Measurements from ENCODE around the gene KCNK6. TPM values are rescaled to one million over a fixed set of nuclear protein-coding genes. Genes with fewer than 3 reads are reported as not detected.
A peak's percentile ranks its signal among the peaks of the same experiment; 100 is the strongest.

The KCNK6 gene
- total and polyA plus RNA-seq, 5 donors = 2.2 to 3.0 (median 2.7) TPM

- Histone ChIP-seq H3K27me3 (ENCODE audit: control insufficient read depth, insufficient read depth) (no peaks in the 10 kb centered on the region), H3K9me3 (ENCODE audit: control insufficient read depth, low read length) (no peaks in the 10 kb centered on the region), H3K27ac (ENCODE audit: low read length) (peak overlapping the region; percentile 31), H3K4me1 (ENCODE audit: control insufficient read depth, insufficient read depth, low read length) (peaks cover 5% of the 10 kb centered on the region), H3K4me3 (ENCODE audit: low read length) (no peak overlapping the region)
- intact Hi-C loops (cut with DNase I) = no loop called here
- no peak for DNase-seq
- 71% methylated on average over 3 of the region's 3 CpGs for WGBS
- no peak for ATAC-seq
Observed at GRCh38 chr19:38376576-38376975, 56.9 kb downstream of the KCNK6 start.

DNA sequence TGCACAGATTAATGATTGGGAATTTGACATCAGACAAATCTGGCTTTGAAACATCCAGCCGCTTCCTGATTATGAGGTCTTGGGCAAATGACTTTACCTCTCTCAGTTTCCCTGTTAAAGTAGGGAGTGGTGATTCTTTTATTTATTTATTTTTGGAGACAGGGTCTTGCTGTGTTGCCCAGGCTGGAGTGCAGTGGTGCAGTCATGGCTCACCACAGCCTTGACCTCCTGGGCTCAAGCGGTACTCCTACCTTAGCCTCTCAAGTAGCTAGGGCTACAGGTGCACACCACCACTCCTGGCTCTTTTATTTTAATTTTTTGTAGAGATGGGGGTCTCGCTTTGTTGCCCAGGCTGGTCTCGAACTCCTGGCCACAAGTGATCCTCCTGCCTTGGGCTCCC lies 57.4 kb downstream of the KCNK6 start:
- no peaks in the 10 kb centered on the region for H3K9me3 ChIP-seq (ENCODE audit: control insufficient read depth, low read length)
- no peak for ATAC-seq
- peaks cover 5% of the 10 kb centered on the region for H3K4me1 ChIP-seq (ENCODE audit: control insufficient read depth, insufficient read depth, low read length)
- H3K4me3 ChIP-seq (ENCODE audit: low read length) = no peak overlapping the region
- no peak overlapping the region for H3K27ac ChIP-seq (ENCODE audit: low read length)
- intact Hi-C loops (cut with DNase I) = no loop called here
- no peaks in the 10 kb centered on the region for H3K27me3 ChIP-seq (ENCODE audit: control insufficient read depth, insufficient read depth)
- 98% methylated on average over 4 of the region's 4 CpGs for WGBS
- DNase-seq = no peak

- 95% methylated on average over 10 of the region's 10 CpGs for WGBS
- Histone ChIP-seq H3K4me3 (ENCODE audit: low read length) (no peak overlapping the region), H3K27me3 (ENCODE audit: control insufficient read depth, insufficient read depth) (no peaks in the 10 kb centered on the region), H3K4me1 (ENCODE audit: control insufficient read depth, insufficient read depth, low read length) (peaks cover 5% of the 10 kb centered on the region), H3K9me3 (ENCODE audit: control insufficient read depth, low read length) (no peaks in the 10 kb centered on the region), H3K27ac (ENCODE audit: low read length) (no peak overlapping the region)
- ATAC-seq (no peak), DNase-seq (peak in 1 of 3 donors; percentile 7)
- intact Hi-C loops (cut with DNase I) = no loop called here
Observed at GRCh38 chr19:38378866-38379265, 59.2 kb downstream of the KCNK6 start.

- H3K9me3 ChIP-seq (ENCODE audit: control insufficient read depth, low read length) = no peaks in the 10 kb centered on the region
- H3K27ac ChIP-seq (ENCODE audit: low read length) = no peak overlapping the region
- H3K27me3 ChIP-seq (ENCODE audit: control insufficient read depth, insufficient read depth) = no peaks in the 10 kb centered on the region
- H3K4me1 ChIP-seq (ENCODE audit: control insufficient read depth, insufficient read depth, low read length) = peaks cover 2% of the 10 kb centered on the region
- intact Hi-C loops (cut with DNase I) = no loop called here
- peak in 1 of 3 donors; percentile 19 for DNase-seq
- no peak overlapping the region for H3K4me3 ChIP-seq (ENCODE audit: low read length)
- 86% methylated on average over 9 of the region's 9 CpGs for WGBS
- no peak for ATAC-seq
Observed at GRCh38 chr19:38381138-38381537, 61.5 kb downstream of the KCNK6 start.

Other genes starting within 250 kb of the KCNK6 start
- under 1 TPM in 1 of 4 donors, not detected in 3; 0.36 TPM for gene DPF1, start 95.6 kb upstream of the KCNK6 start, total RNA-seq
- 0.09 TPM for gene DPF1, start 95.6 kb upstream of the KCNK6 start, polyA plus RNA-seq
- 10 to 100 TPM; 13.3 to 29.0 (median 21.7) TPM for gene PPP1R14A, start 63.5 kb upstream of the KCNK6 start, total RNA-seq
- gene PPP1R14A, start 63.5 kb upstream of the KCNK6 start, polyA plus RNA-seq = 51.1 TPM
- gene SPINT2, start 55.3 kb upstream of the KCNK6 start, total RNA-seq = 10 to 100 TPM in 3 of 4 donors, 1 to 10 TPM in 1; 9.0 to 16.6 (median 12.2) TPM
- 5.7 TPM for gene SPINT2, start 55.3 kb upstream of the KCNK6 start, polyA plus RNA-seq
- gene C19orf33, start 15.6 kb upstream of the KCNK6 start, total RNA-seq = under 1 TPM in 2 of 4 donors, not detected in 2; 0.57 to 0.89 TPM
- gene C19orf33, start 15.6 kb upstream of the KCNK6 start, polyA plus RNA-seq = 4.3 TPM
- 10 to 100 TPM; 15.9 to 24.4 (median 19.9) TPM for gene YIF1B, start 3.9 kb upstream of the KCNK6 start, total RNA-seq
- 25.7 TPM for gene YIF1B, start 3.9 kb upstream of the KCNK6 start, polyA plus RNA-seq
- 1 to 10 TPM; 1.2 to 2.0 (median 1.6) TPM for gene CATSPERG, start 16.0 kb downstream of the KCNK6 start, total RNA-seq
- 1.4 TPM for gene CATSPERG, start 16.0 kb downstream of the KCNK6 start, polyA plus RNA-seq
- 100 to 1,000 TPM; 223 to 311 (median 259) TPM for gene PSMD8, start 54.7 kb downstream of the KCNK6 start, total RNA-seq
- 255 TPM for gene PSMD8, start 54.7 kb downstream of the KCNK6 start, polyA plus RNA-seq
- gene GGN, start 68.2 kb downstream of the KCNK6 start, total RNA-seq = 1 to 10 TPM in 1 of 4 donors, under 1 TPM in 3; 0.09 to 1.3 (median 0.63) TPM
- gene GGN, start 68.2 kb downstream of the KCNK6 start, polyA plus RNA-seq = 0.11 TPM
- 1 to 10 TPM in 1 of 4 donors, under 1 TPM in 3; 0.26 to 2.3 (median 0.63) TPM for gene SPRED3, start 68.9 kb downstream of the KCNK6 start, total RNA-seq
- gene SPRED3, start 68.9 kb downstream of the KCNK6 start, polyA plus RNA-seq = 0.27 TPM
- 10 to 100 TPM; 10.4 to 16.7 (median 13.6) TPM for gene FAM98C, start 83.2 kb downstream of the KCNK6 start, total RNA-seq
- gene FAM98C, start 83.2 kb downstream of the KCNK6 start, polyA plus RNA-seq = 10.3 TPM
- gene RASGRP4, start 106.4 kb downstream of the KCNK6 start, total RNA-seq = 1 to 10 TPM; 1.3 to 3.2 (median 1.8) TPM
- 0.81 TPM for gene RASGRP4, start 106.4 kb downstream of the KCNK6 start, polyA plus RNA-seq
- 1 to 10 TPM in 3 of 4 donors, under 1 TPM in 1; 0.80 to 1.6 (median 1.2) TPM for gene RYR1, start 113.8 kb downstream of the KCNK6 start, total RNA-seq
- gene RYR1, start 113.8 kb downstream of the KCNK6 start, polyA plus RNA-seq = 1.1 TPM

All from right cardiac atrium (tissue), 5 donors.